ENCODE measurements around the gene LAMB1. TPM values are rescaled to one million over a fixed set of nuclear protein-coding genes. Genes with fewer than 3 reads are reported as not detected.

Gene LAMB1
- total RNA-seq, 1 experiment from 2014 or later = 169 TPM

DNA sequence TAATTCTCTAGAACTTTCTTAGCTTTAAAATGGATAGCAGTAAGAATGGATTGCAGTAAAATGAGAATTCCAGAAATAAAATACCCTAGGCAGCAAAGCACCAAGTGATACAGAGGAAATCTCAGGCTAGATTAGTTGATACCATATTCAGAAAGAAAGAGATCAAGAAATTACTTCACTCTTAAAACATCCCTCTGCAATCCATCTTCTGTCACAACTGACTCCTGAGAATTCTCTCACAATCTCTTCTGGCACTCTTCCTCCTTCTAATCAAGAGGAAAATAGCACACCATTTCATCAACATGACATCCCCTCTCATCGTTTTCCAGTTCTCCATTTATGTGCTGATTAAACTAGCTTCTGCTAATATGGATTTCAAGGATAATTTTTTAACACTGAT is 42.2 kb upstream of the LAMB1 start:
- H3K9me3 ChIP-seq (ENCODE audit: low read depth, low read length, poor library complexity, severe bottlenecking) = no peaks in the 10 kb centered on the region
- no peaks in the 10 kb centered on the region for H3K27me3 ChIP-seq (replicated peaks; ENCODE audit: insufficient read depth, low read depth, low read length, poor library complexity)
- H3K27ac ChIP-seq (ENCODE audit: low read depth, low read length, poor library complexity, severe bottlenecking) = no peak overlapping the region
- CTCF ChIA-PET = no interaction called here
- peak; percentile 26 for DNase-seq (ENCODE audit: low spot score)
- POLR2A ChIA-PET (ENCODE audit: low non-redundant PET) = no interaction called here
- no TSS peak for BruUV-seq (replicated peaks)
- H3K4me1 ChIP-seq (ENCODE audit: insufficient read depth, low read length, poor library complexity, severe bottlenecking) = no peaks in the 10 kb centered on the region
- H3K36me3 ChIP-seq (ENCODE audit: insufficient read depth, low read length, poor library complexity, severe bottlenecking) = no peaks in the 10 kb centered on the region
- H3K4me3 ChIP-seq (ENCODE audit: low read depth, low read length, poor library complexity, severe bottlenecking) = no peak overlapping the region
- intact Hi-C loops (cut with micrococcal nuclease; ENCODE audit: unreplicated experiment) = no loop called here
- TF ChIP-seq EZH2 (IDR thresholded peaks at IDR 0.05; ENCODE audit: borderline replicate concordance, low read depth, low read length, poor library complexity, severe bottlenecking) = no peak
- TF ChIP-seq CTCF (conservative IDR thresholded peaks at IDR 0.05; ENCODE audit: low read depth, low read length) = no peak

- no peaks in the 10 kb centered on the region for H3K4me1 ChIP-seq (ENCODE audit: insufficient read depth, low read length, poor library complexity, severe bottlenecking)
- no peak overlapping the region for H3K27ac ChIP-seq (ENCODE audit: low read depth, low read length, poor library complexity, severe bottlenecking)
- ChIA-PET CTCF (no interaction called here), POLR2A (ENCODE audit: low non-redundant PET) (interaction anchor here (0.6 kb wide), 1 partner anchor 208 kb away, joined by 3 read pairs; no protein-coding TSS in a partner anchor)
- no peaks in the 10 kb centered on the region for H3K9me3 ChIP-seq (ENCODE audit: low read depth, low read length, poor library complexity, severe bottlenecking)
- BruUV-seq (replicated peaks) = no TSS peak
- no peaks in the 10 kb centered on the region for H3K27me3 ChIP-seq (replicated peaks; ENCODE audit: insufficient read depth, low read depth, low read length, poor library complexity)
- no peak for DNase-seq (ENCODE audit: low spot score)
- H3K36me3 ChIP-seq (ENCODE audit: insufficient read depth, low read length, poor library complexity, severe bottlenecking) = no peaks in the 10 kb centered on the region
- intact Hi-C loops (cut with micrococcal nuclease; ENCODE audit: unreplicated experiment) = no loop called here
- no peak overlapping the region for H3K4me3 ChIP-seq (ENCODE audit: low read depth, low read length, poor library complexity, severe bottlenecking)
- no peak for TF ChIP-seq EZH2 (IDR thresholded peaks at IDR 0.05; ENCODE audit: borderline replicate concordance, low read depth, low read length, poor library complexity, severe bottlenecking)
- TF ChIP-seq CTCF (conservative IDR thresholded peaks at IDR 0.05; ENCODE audit: low read depth, low read length) = no peak
These were observed 41.4 kb upstream of the LAMB1 start for GRCh38 chr7:108044345-108044744.

DNA sequence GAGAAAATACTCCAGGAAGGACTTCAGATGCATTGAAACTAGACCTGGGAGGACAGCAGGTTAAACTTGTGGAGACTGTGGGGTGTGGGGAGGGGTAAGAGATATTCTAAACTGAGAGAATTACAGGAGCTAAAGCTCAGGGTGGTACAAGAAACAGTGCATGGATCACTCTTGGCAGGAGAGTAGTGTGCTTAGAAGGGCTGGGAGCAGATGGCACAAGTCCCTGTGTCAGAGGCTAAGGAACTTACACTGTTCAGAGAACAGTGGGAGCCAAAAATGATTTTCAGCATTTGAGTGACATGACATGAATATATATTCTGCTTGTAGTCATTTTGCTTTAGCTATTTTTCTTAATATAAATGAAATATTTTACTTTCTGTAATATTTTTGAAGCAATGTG is 36.0 kb upstream of the LAMB1 start:
- H3K4me3 ChIP-seq (ENCODE audit: low read depth, low read length, poor library complexity, severe bottlenecking) = no peak overlapping the region
- H3K4me1 ChIP-seq (ENCODE audit: insufficient read depth, low read length, poor library complexity, severe bottlenecking) = no peaks in the 10 kb centered on the region
- intact Hi-C loops (cut with micrococcal nuclease; ENCODE audit: unreplicated experiment) = no loop called here
- no TSS peak for BruUV-seq (replicated peaks)
- TF ChIP-seq EZH2 (IDR thresholded peaks at IDR 0.05; ENCODE audit: borderline replicate concordance, low read depth, low read length, poor library complexity, severe bottlenecking) (no peak), CTCF (conservative IDR thresholded peaks at IDR 0.05; ENCODE audit: low read depth, low read length) (no peak)
- H3K9me3 ChIP-seq (ENCODE audit: low read depth, low read length, poor library complexity, severe bottlenecking) = no peaks in the 10 kb centered on the region
- no peaks in the 10 kb centered on the region for H3K27me3 ChIP-seq (replicated peaks; ENCODE audit: insufficient read depth, low read depth, low read length, poor library complexity)
- CTCF ChIA-PET = no interaction called here
- H3K27ac ChIP-seq (ENCODE audit: low read depth, low read length, poor library complexity, severe bottlenecking) = no peak overlapping the region
- H3K36me3 ChIP-seq (ENCODE audit: insufficient read depth, low read length, poor library complexity, severe bottlenecking) = no peaks in the 10 kb centered on the region
- no peak for DNase-seq (ENCODE audit: low spot score)
- POLR2A ChIA-PET (ENCODE audit: low non-redundant PET) = no interaction called here
